Trophoblast cell (in vitro differentiated cells and primary cell): ENCODE data around the gene MAPRE3.

Experiments used
- DNase-seq, 2 donors: peaks; one replicate each; pipeline ENCODE4 v3.0.0-alpha.2; 2016
- H2AFZ ChIP-seq: 2 replicates; pipeline ENCODE4 v1.6.1; 2013; ENCODE audit warnings: low read length, moderate library complexity, mild to moderate bottlenecking; ENCODE audit not compliant: insufficient read depth, poor library complexity
- H2AK5ac ChIP-seq: 2 replicates; pipeline ENCODE4 v1.6.1; 2013; ENCODE audit warnings: mild to moderate bottlenecking, low read length
- H2BK120ac ChIP-seq: 2 replicates; pipeline ENCODE4 v1.6.1; 2013; ENCODE audit warnings: low read length, mild to moderate bottlenecking, moderate library complexity; ENCODE audit not compliant: insufficient read depth, poor library complexity
- H2BK12ac ChIP-seq: 2 replicates; pipeline ENCODE4 v1.6.1; 2013; ENCODE audit warnings: mild to moderate bottlenecking, low read length, moderate library complexity
- H2BK5ac ChIP-seq: 2 replicates; pipeline ENCODE4 v1.6.1; 2013; ENCODE audit warnings: low read length, low read depth, moderate library complexity, mild to moderate bottlenecking; ENCODE audit not compliant: poor library complexity
- H3K14ac ChIP-seq: 2 replicates; pipeline ENCODE4 v1.6.1; 2013; ENCODE audit warnings: mild to moderate bottlenecking, low read length
- H3K18ac ChIP-seq: 2 replicates; pipeline ENCODE4 v1.6.1; 2013; ENCODE audit warnings: mild to moderate bottlenecking, low read length
- H3K23ac ChIP-seq: 2 replicates; pipeline ENCODE4 v1.6.1; 2013; ENCODE audit warnings: low read length
- H3K27ac ChIP-seq: 2 replicates; pipeline ENCODE4 v1.5.1; 2013; ENCODE audit warnings: low read depth, mild to moderate bottlenecking, inconsistent platforms, low read length, moderate library complexity
- H3K27me3 ChIP-seq: 2 replicates; pipeline ENCODE4 v1.6.1; 2013; ENCODE audit warnings: inconsistent platforms, mild to moderate bottlenecking, low read length, moderate library complexity; ENCODE audit not compliant: insufficient read depth
- H3K36me3 ChIP-seq, 2 experiments: 1 replicate in 1 of 2; 2 replicates in 1 of 2; pipeline ENCODE4 v1.6.1; 2013; ENCODE audit warnings: low read length in 2 of 2, mild to moderate bottlenecking in 2 of 2, moderate library complexity in 1 of 2; ENCODE audit not compliant: insufficient read depth in 2 of 2, control insufficient read depth in 1 of 2
- H3K4ac ChIP-seq: 2 replicates; pipeline ENCODE4 v1.6.1; 2013; ENCODE audit warnings: low read depth, mild to moderate bottlenecking, low read length, moderate library complexity
- H3K4me1 ChIP-seq, 2 experiments: 1 replicate in 1 of 2; 2 replicates in 1 of 2; pipeline ENCODE4 v1.6.1; 2013; ENCODE audit warnings: low read length in 2 of 2, mild to moderate bottlenecking in 2 of 2, moderate library complexity in 1 of 2; ENCODE audit not compliant: insufficient read depth in 2 of 2, control insufficient read depth in 1 of 2
- H3K4me2 ChIP-seq: 2 replicates; pipeline ENCODE4 v1.6.1; 2013; ENCODE audit warnings: inconsistent platforms, mild to moderate bottlenecking, low read length, moderate library complexity
- H3K4me3 ChIP-seq: 2 replicates; pipeline ENCODE4 v1.5.1; 2013; ENCODE audit warnings: mild to moderate bottlenecking, low read depth, low read length, inconsistent platforms
- H3K79me1 ChIP-seq: one replicate; pipeline ENCODE4 v1.6.1; 2013; ENCODE audit warnings: low read length
- H3K79me2 ChIP-seq: 2 replicates; pipeline ENCODE4 v1.6.1; 2013; ENCODE audit warnings: low read length, mild to moderate bottlenecking; ENCODE audit not compliant: control insufficient read depth, insufficient read depth, poor library complexity
- H3K9ac ChIP-seq: 2 replicates; pipeline ENCODE4 v1.6.1; 2013; ENCODE audit warnings: mild to moderate bottlenecking, low read length
- H3K9me3 ChIP-seq: 2 replicates; pipeline ENCODE4 v1.6.1; 2013; ENCODE audit warnings: low read depth, mild to moderate bottlenecking, control low read depth, inconsistent platforms, low read length; ENCODE audit not compliant: insufficient read depth
- H4K12ac ChIP-seq: 2 replicates; pipeline ENCODE4 v1.6.1; 2013; ENCODE audit warnings: low read depth, mild to moderate bottlenecking, low read length, moderate library complexity
- H4K8ac ChIP-seq: 2 replicates; pipeline ENCODE4 v1.6.1; 2013; ENCODE audit warnings: low read depth, mild to moderate bottlenecking, low read length, moderate library complexity
- H4K91ac ChIP-seq: one replicate; pipeline ENCODE4 v1.6.1; 2013; ENCODE audit warnings: low read depth, mild to moderate bottlenecking, low read length, moderate library complexity
- WGBS: extraction: QIAGEN DNeasy Blood & Tissue Kit; methylation state at CpG from one replicate; pipeline ENCODE4 v1.1.7; 2013; ENCODE audit warnings: missing lambda C conversion rate; ENCODE audit not compliant: insufficient read length, insufficient coverage; ENCODE audit errors: extremely low coverage; 5-methylcytosine and 5-hydroxymethylcytosine counted together

MAPRE3 gene

DNA sequence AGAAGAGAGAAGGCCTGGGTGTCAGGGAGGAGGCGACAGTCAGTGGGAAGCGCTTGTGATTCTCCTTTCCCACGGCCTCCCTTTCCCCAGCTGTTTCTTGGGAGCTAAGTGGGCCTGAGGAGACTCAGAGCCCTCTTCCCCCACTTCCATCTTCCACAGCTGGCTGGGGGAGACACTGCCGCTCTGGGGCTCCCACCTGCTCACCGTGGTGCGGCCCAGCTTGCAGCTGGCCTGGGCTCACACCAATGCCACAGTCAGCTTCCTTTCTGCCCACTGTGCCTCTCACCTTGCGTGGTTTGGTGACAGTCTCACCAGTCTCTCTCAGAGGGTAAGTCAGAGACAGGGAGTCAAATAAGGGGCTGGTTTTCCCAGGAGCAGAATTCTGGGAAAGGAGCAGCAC is 69.4 kb downstream of the MAPRE3 start:
- no CpG with 5 or more reads among the region's 7 CpGs for WGBS
- no peak overlapping the region for H2BK120ac ChIP-seq
- H3K4me1 ChIP-seq = no peaks in the 10 kb centered on the region
- no peaks in the 10 kb centered on the region for H3K9me3 ChIP-seq
- no peak overlapping the region for H3K14ac ChIP-seq
- no peak overlapping the region for H3K23ac ChIP-seq
- H3K36me3 ChIP-seq = peaks cover 72 to 81% of the 10 kb centered on the region in 2 experiments
- H2AK5ac ChIP-seq = no peak overlapping the region
- no peak overlapping the region for H2BK12ac ChIP-seq
- no peak overlapping the region for H3K27ac ChIP-seq
- H2AFZ ChIP-seq = no peak overlapping the region
- H2BK5ac ChIP-seq = no peak overlapping the region
- no peak overlapping the region for H3K18ac ChIP-seq
- H3K79me1 ChIP-seq = no peaks in the 10 kb centered on the region
- H3K4me2 ChIP-seq = no peak overlapping the region
- no peak overlapping the region for H3K4me3 ChIP-seq
- no peak for DNase-seq
- no peak overlapping the region for H4K8ac ChIP-seq
- no peak overlapping the region for H4K91ac ChIP-seq
- no peak overlapping the region for H4K12ac ChIP-seq
- H3K9ac ChIP-seq = no peak overlapping the region
- no peaks in the 10 kb centered on the region for H3K79me2 ChIP-seq
- no peaks in the 10 kb centered on the region for H3K27me3 ChIP-seq
- no peak overlapping the region for H3K4ac ChIP-seq

DNA sequence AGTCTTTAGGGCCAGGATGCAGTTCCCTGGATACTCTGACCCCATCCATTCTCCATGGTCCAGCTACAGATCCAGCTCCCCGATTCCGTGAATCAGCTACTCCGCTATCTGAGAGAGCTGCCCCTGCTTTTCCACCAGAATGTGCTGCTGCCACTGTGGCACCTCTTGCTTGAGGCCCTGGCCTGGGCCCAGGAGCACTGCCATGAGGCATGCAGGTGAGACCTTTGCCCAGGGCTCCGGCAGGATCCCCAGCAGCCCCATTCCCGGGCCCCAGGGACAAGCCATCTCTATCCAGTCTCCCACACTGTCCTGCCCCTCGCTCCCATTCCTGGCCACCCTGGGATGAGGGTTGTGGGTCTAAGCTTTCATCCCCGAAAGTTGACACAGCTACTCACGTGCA is 69.8 kb downstream of the MAPRE3 start:
- H4K8ac ChIP-seq = no peak overlapping the region
- H3K79me1 ChIP-seq = no peaks in the 10 kb centered on the region
- no peak overlapping the region for H2AK5ac ChIP-seq
- H4K12ac ChIP-seq = no peak overlapping the region
- no peaks in the 10 kb centered on the region for H3K4me1 ChIP-seq
- no peak overlapping the region for H2BK120ac ChIP-seq
- H2BK12ac ChIP-seq = no peak overlapping the region
- H3K9ac ChIP-seq = no peak overlapping the region
- WGBS = no CpG with 5 or more reads among the region's 8 CpGs
- no peak overlapping the region for H3K4ac ChIP-seq
- H3K4me3 ChIP-seq = no peak overlapping the region
- no peak overlapping the region for H3K4me2 ChIP-seq
- peaks cover 68 to 77% of the 10 kb centered on the region in 2 experiments for H3K36me3 ChIP-seq
- no peak overlapping the region for H2BK5ac ChIP-seq
- no peak overlapping the region for H4K91ac ChIP-seq
- no peak overlapping the region for H3K27ac ChIP-seq
- no peak overlapping the region for H3K18ac ChIP-seq
- no peak for DNase-seq
- no peaks in the 10 kb centered on the region for H3K79me2 ChIP-seq
- H2AFZ ChIP-seq = no peak overlapping the region
- H3K23ac ChIP-seq = no peak overlapping the region
- no peak overlapping the region for H3K14ac ChIP-seq
- H3K27me3 ChIP-seq = no peaks in the 10 kb centered on the region
- H3K9me3 ChIP-seq = no peaks in the 10 kb centered on the region

DNA sequence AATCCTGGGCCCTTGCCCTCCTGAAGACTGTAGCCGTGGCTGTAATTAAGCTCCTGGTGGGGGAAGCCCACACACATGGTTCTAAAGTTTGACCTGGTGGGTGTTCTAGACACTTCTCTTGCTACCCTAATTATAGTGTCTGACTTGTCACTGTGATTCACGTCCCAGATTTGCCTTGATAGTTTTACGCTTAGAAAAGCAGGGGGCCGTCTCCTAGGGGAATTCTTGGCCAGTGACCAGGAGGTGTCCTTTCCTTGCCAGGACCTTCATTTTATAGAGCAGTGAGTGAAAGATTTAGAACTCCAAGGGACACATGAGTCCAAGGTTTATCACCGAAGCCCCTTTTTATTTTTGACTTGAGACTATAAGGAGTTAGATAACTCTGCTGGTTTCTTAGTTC is 71.3 kb downstream of the MAPRE3 start:
- no CpG with 5 or more reads among the region's 5 CpGs for WGBS
- Histone ChIP-seq H3K4me1 (no peaks in the 10 kb centered on the region), H4K12ac (no peak overlapping the region), H2BK12ac (no peak overlapping the region), H2BK5ac (no peak overlapping the region), H3K4me3 (no peak overlapping the region), H3K4ac (no peak overlapping the region), H2AFZ (no peak overlapping the region), H3K4me2 (no peak overlapping the region), H3K23ac (no peak overlapping the region), H4K91ac (no peak overlapping the region), H3K9ac (no peak overlapping the region), H3K27me3 (no peaks in the 10 kb centered on the region), H3K79me1 (no peaks in the 10 kb centered on the region), H2AK5ac (no peak overlapping the region), H3K36me3 (peaks cover 54 to 62% of the 10 kb centered on the region in 2 experiments), H3K18ac (no peak overlapping the region), H3K9me3 (no peaks in the 10 kb centered on the region), H3K79me2 (no peaks in the 10 kb centered on the region), H2BK120ac (no peak overlapping the region), H4K8ac (no peak overlapping the region), H3K27ac (no peak overlapping the region), H3K14ac (no peak overlapping the region)
- DNase-seq = no peak

DNA sequence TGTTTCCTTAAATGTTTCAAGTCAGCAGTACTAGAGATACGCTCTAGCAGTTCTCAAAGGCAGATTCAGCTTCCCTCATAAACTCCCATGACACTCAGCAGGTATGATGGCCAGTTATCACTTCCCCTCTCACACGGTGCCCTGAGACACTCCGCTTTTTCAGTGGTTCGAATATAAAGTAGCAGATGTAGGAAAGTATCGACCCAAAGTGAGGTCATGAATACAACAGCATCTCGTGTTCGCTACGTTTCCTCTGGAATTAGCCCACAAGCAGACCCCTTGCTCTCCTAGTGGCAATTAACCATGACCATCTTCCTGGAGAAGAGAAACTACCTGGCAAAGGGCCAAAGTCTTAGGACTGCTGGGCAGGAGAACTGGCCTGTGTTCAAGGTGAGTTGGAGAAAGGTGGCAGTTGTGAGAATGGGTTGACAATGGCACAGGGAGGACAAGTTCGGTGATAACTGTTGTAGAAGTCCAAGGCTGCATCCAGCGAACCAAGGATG is 71.8 kb downstream of the MAPRE3 start:
- no peak overlapping the region for H3K23ac ChIP-seq
- no peaks in the 10 kb centered on the region for H3K4me1 ChIP-seq
- no peak overlapping the region for H3K27ac ChIP-seq
- H2BK120ac ChIP-seq = no peak overlapping the region
- no peaks in the 10 kb centered on the region for H3K79me2 ChIP-seq
- H2AK5ac ChIP-seq = no peak overlapping the region
- H3K14ac ChIP-seq = no peak overlapping the region
- no peak overlapping the region for H4K91ac ChIP-seq
- H2AFZ ChIP-seq = no peak overlapping the region
- H2BK12ac ChIP-seq = no peak overlapping the region
- H3K4me2 ChIP-seq = no peak overlapping the region
- no peak overlapping the region for H2BK5ac ChIP-seq
- DNase-seq = no peak
- no peak overlapping the region for H3K4me3 ChIP-seq
- H3K79me1 ChIP-seq = no peaks in the 10 kb centered on the region
- no peaks in the 10 kb centered on the region for H3K9me3 ChIP-seq
- no peaks in the 10 kb centered on the region for H3K27me3 ChIP-seq
- no CpG with 5 or more reads among the region's 10 CpGs for WGBS
- H4K12ac ChIP-seq = no peak overlapping the region
- H3K4ac ChIP-seq = no peak overlapping the region
- H4K8ac ChIP-seq = no peak overlapping the region
- peaks cover 51 to 58% of the 10 kb centered on the region in 2 experiments for H3K36me3 ChIP-seq
- H3K9ac ChIP-seq = no peak overlapping the region
- no peak overlapping the region for H3K18ac ChIP-seq
